Raji (cell line): Measurements from ENCODE around the gene PCMTD2.

ENCODE experiments used
- POLR2A ChIP-seq: IDR thresholded peaks from 2 replicates; pipeline ENCODE4 v1.6.1; 2011; ENCODE audit warnings: low read depth, low read length, control low read depth; ENCODE audit not compliant: insufficient read depth

PCMTD2 gene

DNA sequence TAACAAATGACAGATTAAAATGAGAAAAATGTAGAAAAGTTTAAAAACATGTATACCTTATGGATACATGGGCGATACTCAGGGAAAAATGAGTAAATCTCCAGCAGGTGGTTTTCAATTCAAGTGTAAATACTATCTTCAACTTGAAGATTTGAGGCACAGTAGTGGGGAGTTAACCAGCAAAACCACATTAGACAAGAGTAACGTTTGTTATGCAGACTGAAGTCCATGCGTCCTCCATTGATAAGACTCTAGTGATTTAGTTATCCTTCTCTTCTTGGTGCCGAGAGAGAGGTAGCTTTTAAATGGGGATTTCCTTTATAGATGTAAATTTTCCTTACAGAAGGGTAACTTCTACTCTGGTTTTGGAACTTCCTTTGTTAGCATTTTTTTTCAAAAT lies 28.1 kb downstream of the PCMTD2 start:
- no peak for TF ChIP-seq POLR2A
